ENCODE data around the gene RBM3.

- TF ChIP-seq CTCF (IDR thresholded peaks at IDR 0.05) (no peak), POLR2A (IDR thresholded peaks at IDR 0.05) (peak in 2 of 3 donors; percentile 10 to 26)
Measured at GRCh38 chrX:48592971-48593370, 18.7 kb downstream of the RBM3 start.

Data from body of pancreas (tissue), 4 donors.